Endothelial cell of umbilical vein (primary cell): ENCODE measurements around the gene TBX5. TPM values are rescaled to one million over a fixed set of nuclear protein-coding genes. Genes with fewer than 3 reads are reported as not detected.

Source experiments
- BruUV-seq: library from RNA; stranded (reverse); fragments of 400-500 nt; replicated peaks from 2 replicates; lab custom pipeline; 2021; lab: Mats Ljungman, UMichigan
- CTCF ChIA-PET: fragments of 300-600, 350-600 bp; sonication (Branson Sonifier 250); formaldehyde crosslinking; loops from one replicate; lab custom pipeline; 2021; ENCODE audit warnings: antibody characterized with exemption, inconsistent platforms; lab: Charles Lee
- POLR2A ChIA-PET: fragments of 300-600, 350-600 bp; sonication (Branson Sonifier 250); formaldehyde crosslinking; loops from one replicate; lab custom pipeline; 2021; ENCODE audit warnings: antibody characterized with exemption, inconsistent platforms; lab: Charles Lee
- DNase-seq: peaks from one replicate; pipeline ENCODE4 v3.0.0-alpha.2; 2011; ENCODE audit warnings: low read depth, low spot score
- FAIRE-seq: peaks from 2 replicates; lab custom pipeline; 2011; peaks lifted over from hg19 to GRCh38; lab: Jason Lieb, UNC
- H2AFZ ChIP-seq: 2 replicates; pipeline ENCODE4 v1.6.0; 2012; ENCODE audit warnings: low read depth, low read length, control low read depth, inconsistent platforms
- H3K27ac ChIP-seq: 2 replicates; pipeline ENCODE4 v1.5.1; 2011; ENCODE audit warnings: low read depth, mild to moderate bottlenecking, control low read depth, low read length, moderate library complexity; ENCODE audit not compliant: insufficient read depth
- H3K27me3 ChIP-seq, 2 experiments: 2 replicates each; pipeline versions ENCODE4 v1.6.0 to v1.6.1; 2011; ENCODE audit warnings: low read length in 2 of 2, mixed read lengths in 1 of 2; ENCODE audit not compliant: control insufficient read depth in 2 of 2, insufficient read depth in 2 of 2
- H3K36me3 ChIP-seq, 2 experiments: 2 replicates in 1 of 2; 3 replicates in 1 of 2; pipeline ENCODE4 v1.5.1; 2011; ENCODE audit warnings: low read length in 2 of 2, mild to moderate bottlenecking in 1 of 2, moderate library complexity in 1 of 2; ENCODE audit not compliant: control insufficient read depth in 2 of 2, insufficient read depth in 2 of 2; ENCODE audit errors: extremely low read depth in 1 of 2
- H3K4me1 ChIP-seq: 3 replicates; pipeline ENCODE4 v1.5.1; 2011; ENCODE audit warnings: mild to moderate bottlenecking, low read length; ENCODE audit not compliant: control insufficient read depth, insufficient read depth; ENCODE audit errors: extremely low read depth
- H3K4me2 ChIP-seq: 2 replicates; pipeline ENCODE4 v1.6.1; 2011; ENCODE audit warnings: low read length, control low read depth, mixed read lengths; ENCODE audit not compliant: insufficient read depth
- H3K4me3 ChIP-seq, 3 experiments: fragments of 200-600 bp in 1 of 3; sonication (generic), shearing (Covaris generic) in 1 of 3; replicated peaks in 1 of 3; 2 replicates each; pipeline ENCODE4 v1.5.1; 2011 to 2016; ENCODE audit warnings: control low read depth in 3 of 3, low read length in 3 of 3, mild to moderate bottlenecking in 2 of 3, inconsistent platforms in 1 of 3, low read depth in 1 of 3, moderate library complexity in 1 of 3; ENCODE audit not compliant: insufficient read depth in 1 of 3
- H3K79me2 ChIP-seq: 2 replicates; pipeline ENCODE4 v1.6.0; 2012; ENCODE audit warnings: low read length, inconsistent platforms; ENCODE audit not compliant: control insufficient read depth, insufficient read depth
- H3K9ac ChIP-seq: replicated peaks from 2 replicates; pipeline ENCODE3; 2011; ENCODE audit warnings: low read length, control low read depth; ENCODE audit not compliant: insufficient read depth; ENCODE audit errors: extremely low read depth
- H3K9me1 ChIP-seq: replicated peaks from 3 replicates; pipeline ENCODE4 v1.6.0; 2011; ENCODE audit warnings: mild to moderate bottlenecking, low read length; ENCODE audit not compliant: control insufficient read depth, insufficient read depth; ENCODE audit errors: extremely low read depth
- H3K9me3 ChIP-seq: replicated peaks from 2 replicates; pipeline ENCODE4 v1.5.1; 2012; ENCODE audit warnings: low read length, inconsistent platforms; ENCODE audit not compliant: control insufficient read depth, insufficient read depth
- H4K20me1 ChIP-seq: replicated peaks from 2 replicates; pipeline ENCODE3; 2011; ENCODE audit warnings: mild to moderate bottlenecking, low read length; ENCODE audit not compliant: control insufficient read depth, insufficient read depth; ENCODE audit errors: extremely low read depth
- CTCF ChIP-seq, 2 donors: IDR thresholded peaks; 1 replicate in 1 of 2; 2 replicates in 1 of 2; pipeline ENCODE4 v1.5.1; 2011; ENCODE audit warnings: low read length in 2 of 2, mild to moderate bottlenecking in 2 of 2, moderate library complexity in 2 of 2, control low read depth in 1 of 2, inconsistent platforms in 1 of 2, low read depth in 1 of 2; ENCODE audit not compliant: insufficient read depth in 1 of 2; ENCODE audit errors: extremely low read depth in 1 of 2
- EZH2 ChIP-seq: IDR thresholded peaks from 2 replicates; pipeline ENCODE4 v1.6.1; 2012; ENCODE audit warnings: borderline replicate concordance, low read depth, mild to moderate bottlenecking, moderate library complexity, low read length, inconsistent platforms; ENCODE audit not compliant: severe bottlenecking
- FOS ChIP-seq: IDR thresholded peaks from 2 replicates; pipeline ENCODE4 v1.6.1; 2011; ENCODE audit warnings: mild to moderate bottlenecking, low read length, moderate library complexity, borderline replicate concordance; ENCODE audit not compliant: insufficient read depth
- GATA2 ChIP-seq: IDR thresholded peaks from 2 replicates; pipeline ENCODE4 v1.7.0; 2011; ENCODE audit warnings: low read depth, mild to moderate bottlenecking, moderate library complexity, mixed read lengths, low read length; ENCODE audit not compliant: insufficient read length, insufficient read depth
- JUN ChIP-seq: IDR thresholded peaks from 2 replicates; pipeline ENCODE4 v1.6.1; 2011; ENCODE audit warnings: borderline replicate concordance, low read depth; ENCODE audit not compliant: insufficient read length, insufficient read depth
- MAX ChIP-seq: IDR thresholded peaks from 2 replicates; pipeline ENCODE4 v1.6.1; 2011; ENCODE audit not compliant: insufficient read depth, insufficient read length
- MYC ChIP-seq: IDR thresholded peaks from one replicate; pipeline ENCODE4 v1.6.1; 2011; ENCODE audit warnings: mild to moderate bottlenecking, low read depth, low read length
- POLR2A ChIP-seq: IDR thresholded peaks from 2 replicates; pipeline ENCODE4 v1.6.1; 2012; ENCODE audit warnings: low read depth, mild to moderate bottlenecking, control low read depth, low read length
- POLR2AphosphoS5 ChIP-seq: IDR thresholded peaks from 2 replicates; pipeline ENCODE4 v1.6.1; 2012; ENCODE audit warnings: low read depth, mild to moderate bottlenecking, control low read depth, low read length, moderate library complexity; ENCODE audit not compliant: insufficient read depth
- dilution Hi-C: fragments of 300-500 bp; cut with MboI; formaldehyde crosslinking; loops from one replicate; pipeline ENCODE4 v1.15.0; 2019; ENCODE audit warnings: low sequenced_read_pairs; ENCODE audit not compliant: extremely low pct_ligation_motif_present
- intact Hi-C: fragments of 100-400 bp; cut with micrococcal nuclease; formaldehyde crosslinking; loops from one replicate; pipeline ENCODE4 v1.10.0; 2022
- polyA plus RNA-seq, 4 experiments: library from polyadenylated mRNA; depleted of rRNA in 3 of 4; stranded (reverse) in 3 of 4; unstranded in 1 of 4; fragments of >200 nt; gene quantifications; 2 replicates each; pipeline versions ENCODE4 v1.2.1 to v1.2.3, GENCODE V29; 2011 to 2012; ENCODE audit warnings: missing spikeins in 1 of 4
- total RNA-seq: library from RNA; stranded (reverse); gene quantifications from 2 replicates; pipeline ENCODE4 v1.2.3, GENCODE V29; 2021

Gene TBX5
- total and polyA plus RNA-seq, 2 donors (not counting 3 experiments of a cell fraction or from before 2014, with no cell fraction given) = not detected

- dilution Hi-C loops (no loop called here), intact Hi-C loops (no loop called here)
- Histone ChIP-seq H3K79me2 (no peaks in the 10 kb centered on the region), H3K9ac (no peak overlapping the region), H3K9me3 (peaks cover 3% of the 10 kb centered on the region), H3K4me1 (no peaks in the 10 kb centered on the region), H4K20me1 (no peaks in the 10 kb centered on the region), H3K4me2 (no peak overlapping the region), H3K36me3 (no peaks in the 10 kb centered on the region), H3K9me1 (no peaks in the 10 kb centered on the region), H3K4me3 (no peak overlapping the region), H3K27ac (no peak overlapping the region), H2AFZ (no peak overlapping the region), H3K27me3 (no peaks in the 10 kb centered on the region)
- no peak for TF ChIP-seq GATA2
- CTCF ChIA-PET = no interaction called here
- no TSS peak for BruUV-seq
- FAIRE-seq (no peak), DNase-seq (no peak)
- POLR2A ChIA-PET = no interaction called here
These were observed 84.4 kb downstream of the TBX5 start for GRCh38 chr12:114321524-114321923.

DNA sequence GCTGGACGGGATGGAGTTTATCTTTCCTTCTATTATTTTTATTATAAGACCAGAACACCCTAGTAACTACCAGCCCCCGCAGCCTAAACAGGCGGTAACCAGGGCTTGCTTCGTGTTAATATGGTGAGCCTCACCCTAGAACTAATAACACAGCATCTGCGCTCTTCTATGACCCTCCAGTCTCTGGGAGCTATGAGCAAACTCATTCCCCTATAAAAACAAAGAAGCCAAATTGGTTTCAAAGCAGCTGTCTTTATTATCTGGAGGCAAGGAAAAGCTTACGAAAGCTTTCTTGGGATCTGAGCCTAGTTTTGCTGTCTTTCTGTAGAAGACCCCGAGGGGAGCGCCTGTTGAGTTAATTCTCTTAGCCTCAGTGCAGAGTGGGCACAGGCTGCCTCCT, 85.0 kb downstream of the TBX5 start:
- CTCF ChIA-PET = no interaction called here
- no peak overlapping the region for H2AFZ ChIP-seq
- peaks cover 3% of the 10 kb centered on the region for H3K9me3 ChIP-seq
- POLR2A ChIA-PET = no interaction called here
- H4K20me1 ChIP-seq = no peaks in the 10 kb centered on the region
- no peak overlapping the region for H3K27ac ChIP-seq
- FAIRE-seq (no peak), DNase-seq (no peak)
- no peaks in the 10 kb centered on the region for H3K4me1 ChIP-seq
- no peak overlapping the region for H3K4me3 ChIP-seq
- intact Hi-C loops (no loop called here), dilution Hi-C loops (no loop called here)
- H3K9ac ChIP-seq = no peak overlapping the region
- no peak for TF ChIP-seq GATA2
- TF ChIP-seq JUN = no peak
- TF ChIP-seq MYC = no peak
- no peak for TF ChIP-seq POLR2AphosphoS5
- no peak for TF ChIP-seq EZH2
- no peak for TF ChIP-seq MAX
- TF ChIP-seq POLR2A = no peak
- TF ChIP-seq FOS = no peak
- TF ChIP-seq CTCF (IDR thresholded peaks at IDR 0.05; ENCODE audit: extremely low read depth in 1 of 2, insufficient read depth in 1 of 2, low read depth in 1 of 2, low read length in 2 of 2) = no peak
- no peaks in the 10 kb centered on the region for H3K9me1 ChIP-seq
- no TSS peak for BruUV-seq
- H3K27me3 ChIP-seq = no peaks in the 10 kb centered on the region
- H3K4me2 ChIP-seq = no peak overlapping the region
- H3K79me2 ChIP-seq = no peaks in the 10 kb centered on the region
- H3K36me3 ChIP-seq = no peaks in the 10 kb centered on the region
